B cell (primary cell): Measurements from ENCODE around the gene HOXA10. TPM values are rescaled to one million over a fixed set of nuclear protein-coding genes. Genes with fewer than 3 reads are reported as not detected.

ENCODE experiments used
- ATAC-seq: fragments of 200-7000 bp; cut with Tn5 transposase; one replicate; pipeline ENCODE4 v1.10.0; 2021; ENCODE audit warnings: low read depth, mild to moderate bottlenecking, moderate number of reproducible peaks, moderate library complexity
- CTCF ChIA-PET: fragments of 350-600 bp; sonication (Branson Sonifier 250); formaldehyde crosslinking; loops from one replicate; lab custom pipeline; 2021; ENCODE audit warnings: antibody characterized with exemption, inconsistent platforms; lab: Charles Lee
- POLR2A ChIA-PET: fragments of 350-600 bp; sonication (Branson Sonifier 250); formaldehyde crosslinking; loops from one replicate; lab custom pipeline; 2021; ENCODE audit warnings: antibody characterized with exemption; lab: Charles Lee
- DNase-seq: peaks from one replicate; pipeline ENCODE4 v3.0.0; 2013
- H2AFZ ChIP-seq: 2 replicates; pipeline ENCODE4 v1.6.1; 2012; ENCODE audit warnings: mild to moderate bottlenecking, low read depth, low read length; ENCODE audit not compliant: insufficient read depth, poor library complexity, severe bottlenecking
- H3K27ac ChIP-seq, 2 donors: 1 replicate in 1 of 2; 2 replicates in 1 of 2; pipeline ENCODE4 v1.5.1; 2012 to 2013; ENCODE audit warnings: low read length in 2 of 2, mild to moderate bottlenecking in 2 of 2, moderate library complexity in 1 of 2
- H3K27me3 ChIP-seq, 4 experiments: fragments of 200-600 bp in 1 of 4; sonication (generic) in 1 of 4; replicated peaks in 1 of 4; 1 replicate in 2 of 4; 2 replicates in 2 of 4; pipeline versions ENCODE4 v1.6.1 to v1.7.0; 2013 to 2016; ENCODE audit warnings: low read length in 3 of 4, mild to moderate bottlenecking in 2 of 4, mixed read lengths in 1 of 4, moderate library complexity in 1 of 4; ENCODE audit not compliant: insufficient read depth in 4 of 4, control insufficient read depth in 3 of 4; ENCODE audit errors: control extremely low read depth in 1 of 4
- H3K36me3 ChIP-seq, 2 experiments: replicated peaks in 1 of 2; 1 replicate in 1 of 2; 2 replicates in 1 of 2; pipeline versions ENCODE4 v1.6.1 to v1.7.1; 2013; ENCODE audit warnings: low read length in 1 of 2; ENCODE audit not compliant: insufficient read depth in 2 of 2, control insufficient read depth in 1 of 2; ENCODE audit errors: control extremely low read depth in 1 of 2, extremely low read depth in 1 of 2
- H3K4me1 ChIP-seq, 2 donors: fragments of 200-600 bp in 1 of 2; sonication (generic) in 1 of 2; 1 replicate in 1 of 2; 2 replicates in 1 of 2; pipeline versions ENCODE4 v1.5.1 to v1.6.1; 2013 to 2017; ENCODE audit warnings: low read length in 2 of 2; ENCODE audit not compliant: control insufficient read depth in 2 of 2, insufficient read depth in 2 of 2
- H3K4me2 ChIP-seq: replicated peaks from 2 replicates; pipeline ENCODE3; 2012; ENCODE audit warnings: mild to moderate bottlenecking, low read depth, low read length; ENCODE audit not compliant: poor library complexity, severe bottlenecking
- H3K4me3 ChIP-seq, 5 experiments: fragments of 200-600 bp in 1 of 5; sonication (generic) in 1 of 5; 1 replicate in 3 of 5; 2 replicates in 2 of 5; pipeline versions ENCODE4 v1.5.1 to v1.7.0; 2011 to 2016; ENCODE audit warnings: low read length in 4 of 5, mild to moderate bottlenecking in 4 of 5, low read depth in 2 of 5, control low read depth in 1 of 5, moderate library complexity in 1 of 5; ENCODE audit not compliant: insufficient read depth in 1 of 5; ENCODE audit errors: control extremely low read depth in 1 of 5, extremely low read depth in 1 of 5
- H3K79me2 ChIP-seq: fragments of 200-600 bp; sonication (generic); one replicate; pipeline ENCODE4 v1.6.0; 2016; ENCODE audit warnings: low read length; ENCODE audit not compliant: control insufficient read depth, insufficient read depth
- H3K9ac ChIP-seq: fragments of 200-600 bp; sonication (generic); 2 replicates; pipeline ENCODE4 v1.6.1; 2017; ENCODE audit warnings: mild to moderate bottlenecking, low read length, moderate library complexity
- H3K9me3 ChIP-seq, 3 donors: one replicate each; pipeline versions ENCODE4 v1.6.1 to v1.7.1; 2013; ENCODE audit warnings: low read length in 2 of 3; ENCODE audit not compliant: control insufficient read depth in 2 of 3, insufficient read depth in 1 of 3; ENCODE audit errors: control extremely low read depth in 1 of 3
- H4K20me1 ChIP-seq: 2 replicates; pipeline ENCODE4 v1.6.0; 2012; ENCODE audit warnings: mild to moderate bottlenecking, low read length; ENCODE audit not compliant: insufficient read depth, control insufficient read depth, poor library complexity, severe bottlenecking
- H3K27ac Mint-ChIP-seq: one replicate; pipeline ENCODE4 v1.8.0; 2021; ENCODE audit warnings: mixed read lengths
- H3K27me3 Mint-ChIP-seq: one replicate; pipeline ENCODE4 v1.8.0; 2021; ENCODE audit warnings: mixed read lengths
- H3K4me1 Mint-ChIP-seq: one replicate; pipeline ENCODE4 v1.8.0; 2021; ENCODE audit warnings: mixed read lengths
- H3K4me3 Mint-ChIP-seq: one replicate; pipeline ENCODE4 v1.8.0; 2021; ENCODE audit warnings: mixed read lengths
- H3K9me3 Mint-ChIP-seq: one replicate; pipeline ENCODE4 v1.8.0; 2022; ENCODE audit warnings: mixed read lengths; ENCODE audit not compliant: insufficient read depth
- CTCF ChIP-seq: fragments of 200-600 bp; IDR thresholded peaks from one replicate; pipeline ENCODE4 v1.8.0; 2022; ENCODE audit warnings: antibody characterized with exemption, mild to moderate bottlenecking
- EZH2 ChIP-seq: IDR thresholded peaks from 2 replicates; pipeline ENCODE4 v1.6.1; 2012; ENCODE audit warnings: borderline replicate concordance, low read depth, mild to moderate bottlenecking, moderate library complexity, low read length; ENCODE audit not compliant: insufficient read depth, poor library complexity, severe bottlenecking
- WGBS: methylation state at CpG from one replicate; pipeline ENCODE4 v1.1.5; 2013; ENCODE audit warnings: missing lambda C conversion rate; ENCODE audit not compliant: insufficient coverage; 5-methylcytosine and 5-hydroxymethylcytosine counted together
- intact Hi-C: fragments of 100-400 bp; cut with micrococcal nuclease; formaldehyde crosslinking; loops from one replicate; pipeline ENCODE4 v1.10.0; 2022
- polyA plus RNA-seq: library from polyadenylated mRNA; depleted of rRNA; stranded (reverse); fragments of >200 nt; gene quantifications from 2 replicates; pipeline ENCODE4 v1.2.3, GENCODE V29; 2012
- total RNA-seq, 2 donors: library from RNA; stranded (reverse); fragments of 120-200 nt in 1 of 2; gene quantifications; 1 replicate in 1 of 2; 2 replicates in 1 of 2; pipeline versions ENCODE4 v1.2.3 to v1.2.4, GENCODE V29; 2013 to 2022

Gene HOXA10
- total and polyA plus RNA-seq, 2 donors (not counting 1 experiment from before 2014, with no cell fraction given) = not detected

DNA sequence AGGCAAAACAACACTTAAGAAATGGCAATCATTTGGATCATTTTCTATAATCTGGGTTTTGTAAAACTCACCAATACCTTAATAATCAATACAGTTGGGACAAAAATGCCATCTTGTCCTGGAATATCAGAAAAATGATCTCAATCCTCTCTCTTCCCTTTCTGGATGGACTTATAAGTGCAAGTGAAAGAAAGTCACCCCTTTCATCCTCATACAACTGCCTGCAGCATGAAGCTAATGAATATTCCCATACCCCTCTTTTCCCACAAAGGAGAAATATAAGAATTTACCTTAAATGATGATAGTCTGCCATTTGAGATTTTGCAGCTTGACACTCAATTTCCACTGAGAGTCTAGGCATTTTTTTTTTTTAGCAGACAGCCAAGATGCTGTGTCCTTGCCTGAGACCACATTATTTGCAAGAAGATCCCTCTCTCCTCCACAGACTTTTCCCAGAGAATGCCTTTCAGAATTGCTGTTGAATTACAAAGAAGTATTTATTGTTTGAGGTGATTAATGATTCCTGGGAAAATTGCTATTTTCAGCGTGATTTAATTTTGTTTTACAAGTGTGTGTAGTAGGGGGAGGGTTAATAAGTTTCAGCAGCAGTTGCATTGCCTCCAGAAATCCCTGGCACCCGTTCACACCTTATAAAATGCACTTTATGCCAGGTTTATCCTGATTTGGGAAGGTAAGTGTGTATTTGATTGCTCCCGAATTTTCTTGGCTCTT is 47.4 kb downstream of the HOXA10 start:
- H4K20me1 ChIP-seq = no peaks in the 10 kb centered on the region
- TF ChIP-seq CTCF (no peak), EZH2 (no peak)
- no peaks in the 10 kb centered on the region for H3K4me1 ChIP-seq
- intact Hi-C loops = no loop called here
- H3K4me2 ChIP-seq = no peak overlapping the region
- Mint-ChIP-seq H3K9me3 (peaks cover 2% of the 10 kb centered on the region), H3K27ac (no peak overlapping the region), H3K27me3 (peaks cover 46% of the 10 kb centered on the region), H3K4me3 (no peak overlapping the region), H3K4me1 (no peaks in the 10 kb centered on the region)
- H3K27me3 ChIP-seq = peaks cover 0 to 6% (median 2%) of the 10 kb centered on the region in 4 experiments
- CTCF ChIA-PET = no interaction called here
- no peak overlapping the region for H3K4me3 ChIP-seq
- WGBS = no CpG with 5 or more reads among the region's 3 CpGs
- H3K79me2 ChIP-seq = no peaks in the 10 kb centered on the region
- no peak overlapping the region for H3K27ac ChIP-seq
- peaks cover 0 to 16% (median 0%) of the 10 kb centered on the region in 3 donors for H3K9me3 ChIP-seq
- no peak overlapping the region for H2AFZ ChIP-seq
- ATAC-seq (no peak), DNase-seq (no peak)
- no peaks in the 10 kb centered on the region for H3K36me3 ChIP-seq
- no peak overlapping the region for H3K9ac ChIP-seq
- POLR2A ChIA-PET = no interaction called here

- ATAC-seq (no peak), DNase-seq (no peak)
- H3K79me2 ChIP-seq = no peaks in the 10 kb centered on the region
- H3K4me3 ChIP-seq = no peak overlapping the region
- Mint-ChIP-seq H3K4me1 (no peaks in the 10 kb centered on the region), H3K9me3 (peaks cover 2% of the 10 kb centered on the region), H3K27me3 (peaks cover 40% of the 10 kb centered on the region), H3K27ac (no peak overlapping the region), H3K4me3 (no peak overlapping the region)
- TF ChIP-seq EZH2 (no peak), CTCF (no peak)
- H4K20me1 ChIP-seq = no peaks in the 10 kb centered on the region
- no peaks in the 10 kb centered on the region for H3K4me1 ChIP-seq
- H3K9me3 ChIP-seq = peaks cover 0 to 13% (median 0%) of the 10 kb centered on the region in 3 donors
- CTCF ChIA-PET = no interaction called here
- H3K27ac ChIP-seq = no peak overlapping the region
- POLR2A ChIA-PET = no interaction called here
- intact Hi-C loops = no loop called here
- H3K4me2 ChIP-seq = no peak overlapping the region
- H3K9ac ChIP-seq = no peak overlapping the region
- H3K27me3 ChIP-seq = peaks cover 0 to 4% (median 2%) of the 10 kb centered on the region in 4 experiments
- no peaks in the 10 kb centered on the region for H3K36me3 ChIP-seq
- H2AFZ ChIP-seq = no peak overlapping the region
- WGBS = 88% methylated on average over 4 of the region's 5 CpGs
Measured at GRCh38 chr7:27125986-27126394, 48.1 kb downstream of the HOXA10 start.
